ENCODE measurements around the gene SLC24A4. TPM values are rescaled to one million over a fixed set of nuclear protein-coding genes. Genes with fewer than 3 reads are reported as not detected.

SLC24A4 gene
- polyA plus RNA-seq, 1 donor from 2014 or later, result 0.17 TPM

DNA sequence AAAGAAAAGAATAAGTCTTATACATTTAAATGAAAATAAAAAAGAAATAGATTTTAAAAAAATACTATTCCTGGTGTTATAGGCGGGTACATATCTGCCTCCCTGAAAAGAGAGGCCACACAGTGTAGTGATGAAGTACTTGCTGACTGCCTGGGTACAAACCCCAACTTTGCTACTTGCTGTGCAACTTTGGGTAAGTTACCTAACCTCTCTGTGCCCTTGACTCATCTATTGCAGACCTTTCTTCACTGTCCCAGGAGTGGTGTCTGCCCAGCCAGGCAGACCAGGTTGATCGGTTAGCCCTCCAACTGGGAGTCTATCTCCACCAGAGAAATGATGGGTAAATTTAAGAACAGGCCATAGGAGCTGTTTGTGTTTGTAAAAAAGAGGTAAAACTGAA lies 82.0 kb downstream of the SLC24A4 start:
- no peaks in the 10 kb centered on the region for H3K27me3 ChIP-seq (ENCODE audit: insufficient read depth, low read depth, low read length)
- no peaks in the 10 kb centered on the region for H3K9me2 ChIP-seq (ENCODE audit: insufficient read depth, low read length)
- H3K36me3 ChIP-seq (ENCODE audit: insufficient read depth, low read length), result no peaks in the 10 kb centered on the region
- TF ChIP-seq TAF1 (IDR thresholded peaks at IDR 0.05; ENCODE audit: low read depth), result no peak
- no peak for TF ChIP-seq EZH2 (IDR thresholded peaks at IDR 0.05; ENCODE audit: borderline replicate concordance, insufficient read depth, low read length, poor library complexity, severe bottlenecking)
- TF ChIP-seq SMC3 (conservative IDR thresholded peaks at IDR 0.05; ENCODE audit: poor library complexity), result no peak
- TF ChIP-seq, protein P1, sequence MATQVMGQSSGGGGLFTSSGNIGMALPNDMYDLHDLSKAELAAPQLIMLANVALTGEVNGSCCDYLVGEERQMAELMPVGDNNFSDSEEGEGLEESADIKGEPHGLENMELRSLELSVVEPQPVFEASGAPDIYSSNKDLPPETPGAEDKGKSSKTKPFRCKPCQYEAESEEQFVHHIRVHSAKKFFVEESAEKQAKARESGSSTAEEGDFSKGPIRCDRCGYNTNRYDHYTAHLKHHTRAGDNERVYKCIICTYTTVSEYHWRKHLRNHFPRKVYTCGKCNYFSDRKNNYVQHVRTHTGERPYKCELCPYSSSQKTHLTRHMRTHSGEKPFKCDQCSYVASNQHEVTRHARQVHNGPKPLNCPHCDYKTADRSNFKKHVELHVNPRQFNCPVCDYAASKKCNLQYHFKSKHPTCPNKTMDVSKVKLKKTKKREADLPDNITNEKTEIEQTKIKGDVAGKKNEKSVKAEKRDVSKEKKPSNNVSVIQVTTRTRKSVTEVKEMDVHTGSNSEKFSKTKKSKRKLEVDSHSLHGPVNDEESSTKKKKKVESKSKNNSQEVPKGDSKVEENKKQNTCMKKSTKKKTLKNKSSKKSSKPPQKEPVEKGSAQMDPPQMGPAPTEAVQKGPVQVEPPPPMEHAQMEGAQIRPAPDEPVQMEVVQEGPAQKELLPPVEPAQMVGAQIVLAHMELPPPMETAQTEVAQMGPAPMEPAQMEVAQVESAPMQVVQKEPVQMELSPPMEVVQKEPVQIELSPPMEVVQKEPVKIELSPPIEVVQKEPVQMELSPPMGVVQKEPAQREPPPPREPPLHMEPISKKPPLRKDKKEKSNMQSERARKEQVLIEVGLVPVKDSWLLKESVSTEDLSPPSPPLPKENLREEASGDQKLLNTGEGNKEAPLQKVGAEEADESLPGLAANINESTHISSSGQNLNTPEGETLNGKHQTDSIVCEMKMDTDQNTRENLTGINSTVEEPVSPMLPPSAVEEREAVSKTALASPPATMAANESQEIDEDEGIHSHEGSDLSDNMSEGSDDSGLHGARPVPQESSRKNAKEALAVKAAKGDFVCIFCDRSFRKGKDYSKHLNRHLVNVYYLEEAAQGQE (IDR thresholded peaks at IDR 0.05; ENCODE audit: borderline replicate concordance), result no peak
- TF ChIP-seq EP300 (conservative IDR thresholded peaks at IDR 0.05; ENCODE audit: poor library complexity, severe bottlenecking), result no peak
- TF ChIP-seq, protein P2, sequence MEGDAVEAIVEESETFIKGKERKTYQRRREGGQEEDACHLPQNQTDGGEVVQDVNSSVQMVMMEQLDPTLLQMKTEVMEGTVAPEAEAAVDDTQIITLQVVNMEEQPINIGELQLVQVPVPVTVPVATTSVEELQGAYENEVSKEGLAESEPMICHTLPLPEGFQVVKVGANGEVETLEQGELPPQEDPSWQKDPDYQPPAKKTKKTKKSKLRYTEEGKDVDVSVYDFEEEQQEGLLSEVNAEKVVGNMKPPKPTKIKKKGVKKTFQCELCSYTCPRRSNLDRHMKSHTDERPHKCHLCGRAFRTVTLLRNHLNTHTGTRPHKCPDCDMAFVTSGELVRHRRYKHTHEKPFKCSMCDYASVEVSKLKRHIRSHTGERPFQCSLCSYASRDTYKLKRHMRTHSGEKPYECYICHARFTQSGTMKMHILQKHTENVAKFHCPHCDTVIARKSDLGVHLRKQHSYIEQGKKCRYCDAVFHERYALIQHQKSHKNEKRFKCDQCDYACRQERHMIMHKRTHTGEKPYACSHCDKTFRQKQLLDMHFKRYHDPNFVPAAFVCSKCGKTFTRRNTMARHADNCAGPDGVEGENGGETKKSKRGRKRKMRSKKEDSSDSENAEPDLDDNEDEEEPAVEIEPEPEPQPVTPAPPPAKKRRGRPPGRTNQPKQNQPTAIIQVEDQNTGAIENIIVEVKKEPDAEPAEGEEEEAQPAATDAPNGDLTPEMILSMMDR (IDR thresholded peaks at IDR 0.05; ENCODE audit: poor library complexity, severe bottlenecking), result no peak
- no peak for TF ChIP-seq POLR2AphosphoS5 (IDR thresholded peaks at IDR 0.05)
- TF ChIP-seq MXI1 (conservative IDR thresholded peaks at IDR 0.05; ENCODE audit: poor library complexity, severe bottlenecking), result no peak
- no peak for TF ChIP-seq RAD21 (conservative IDR thresholded peaks at IDR 0.05)
- H2AFZ ChIP-seq (ENCODE audit: low read depth, low read length), result no peak overlapping the region
- no peaks in the 10 kb centered on the region for H3F3A ChIP-seq (ENCODE audit: insufficient read depth, low read length, poor library complexity, severe bottlenecking)
- H4K20me1 ChIP-seq (ENCODE audit: insufficient read depth), result no peaks in the 10 kb centered on the region
- H3K9ac ChIP-seq (ENCODE audit: low read length), result no peak overlapping the region
- no peak overlapping the region for H3K4me3 ChIP-seq (ENCODE audit: low read length)
- no peak overlapping the region for H3K4me2 ChIP-seq (ENCODE audit: low read length)
- no peaks in the 10 kb centered on the region for H3K79me2 ChIP-seq (replicated peaks; ENCODE audit: insufficient read depth, low read length)
- no peaks in the 10 kb centered on the region for H3K9me3 ChIP-seq (ENCODE audit: low read length)
- H3K27ac ChIP-seq (ENCODE audit: low read length), result no peak overlapping the region

DNA sequence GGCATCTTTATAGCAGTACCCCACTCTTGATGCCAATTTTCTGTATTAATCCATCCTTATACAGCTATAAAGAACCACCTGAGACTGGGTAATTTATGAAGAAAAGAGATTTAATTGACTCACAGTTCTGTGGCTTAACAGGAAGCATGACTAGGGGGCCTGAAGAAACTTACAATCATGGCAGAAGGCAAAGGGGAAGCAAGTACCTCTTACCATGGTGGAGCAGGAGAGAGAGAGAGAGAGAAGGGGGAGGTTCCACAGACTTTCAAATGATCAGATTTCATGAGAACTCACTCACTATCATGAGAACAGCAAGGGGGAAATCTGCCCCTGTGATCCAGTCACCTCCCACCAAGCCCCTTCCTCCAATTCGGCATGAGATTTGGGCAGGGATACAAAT lies 84.4 kb downstream of the SLC24A4 start:
- H2AFZ ChIP-seq (ENCODE audit: low read depth, low read length), result no peak overlapping the region

More for the DNA sequence above, 84.4 kb downstream of the SLC24A4 start:
- Histone ChIP-seq H3K4me3 (ENCODE audit: low read length) (no peak overlapping the region), H3K9ac (ENCODE audit: low read length) (no peak overlapping the region), H3K27ac (ENCODE audit: low read length) (no peak overlapping the region), H3K36me3 (ENCODE audit: insufficient read depth, low read length) (no peaks in the 10 kb centered on the region), H3K27me3 (ENCODE audit: insufficient read depth, low read depth, low read length) (no peaks in the 10 kb centered on the region), H3K9me2 (ENCODE audit: insufficient read depth, low read length) (no peaks in the 10 kb centered on the region), H3F3A (ENCODE audit: insufficient read depth, low read length, poor library complexity, severe bottlenecking) (no peaks in the 10 kb centered on the region), H3K4me2 (ENCODE audit: low read length) (no peak overlapping the region), H4K20me1 (ENCODE audit: insufficient read depth) (no peaks in the 10 kb centered on the region), H3K79me2 (replicated peaks; ENCODE audit: insufficient read depth, low read length) (no peaks in the 10 kb centered on the region), H3K9me3 (ENCODE audit: low read length) (no peaks in the 10 kb centered on the region)
- TF ChIP-seq SMC3 (conservative IDR thresholded peaks at IDR 0.05; ENCODE audit: poor library complexity) (no peak), POLR2AphosphoS5 (IDR thresholded peaks at IDR 0.05) (no peak), RAD21 (conservative IDR thresholded peaks at IDR 0.05) (no peak), MXI1 (conservative IDR thresholded peaks at IDR 0.05; ENCODE audit: poor library complexity, severe bottlenecking) (no peak), EZH2 (IDR thresholded peaks at IDR 0.05; ENCODE audit: borderline replicate concordance, insufficient read depth, low read length, poor library complexity, severe bottlenecking) (no peak), EP300 (conservative IDR thresholded peaks at IDR 0.05; ENCODE audit: poor library complexity, severe bottlenecking) (no peak), TAF1 (IDR thresholded peaks at IDR 0.05; ENCODE audit: low read depth) (no peak)
- TF ChIP-seq, protein P2 (IDR thresholded peaks at IDR 0.05; ENCODE audit: poor library complexity, severe bottlenecking), result no peak
- TF ChIP-seq, protein P1 (IDR thresholded peaks at IDR 0.05; ENCODE audit: borderline replicate concordance), result no peak

Measured in neural cell (in vitro differentiated cells).